HEK293 (cell line): ENCODE data around the gene TTC31.

ENCODE experiments used
- BCL11B ChIP-seq: fragments of 450-650 bp; formaldehyde crosslinking; IDR thresholded peaks from 2 replicates; pipeline ENCODE4 v1.5.1; 2016; ENCODE audit warnings: low read depth, missing biosample characterization, missing genetic modification characterization
- ELK4 ChIP-seq: IDR thresholded peaks from 2 replicates; pipeline ENCODE4 v1.6.1; 2011; ENCODE audit warnings: mild to moderate bottlenecking, low read depth, low read length, borderline replicate concordance
- FEZF1 ChIP-seq: fragments of 450-650 bp; formaldehyde crosslinking; IDR thresholded peaks from 2 replicates; pipeline ENCODE4 v1.5.1; 2016; ENCODE audit warnings: missing biosample characterization, missing genetic modification characterization
- IKZF3 ChIP-seq: fragments of 450-650 bp; IDR thresholded peaks from 2 replicates; pipeline ENCODE4 v1.5.0; 2018; ENCODE audit warnings: missing biosample characterization, mild to moderate bottlenecking, missing genetic modification characterization, moderate library complexity
- KLF7 ChIP-seq: fragments of 450-650 bp; formaldehyde crosslinking; IDR thresholded peaks from 2 replicates; pipeline ENCODE4 v1.5.1; 2016; ENCODE audit warnings: missing biosample characterization, missing genetic modification characterization, borderline replicate concordance
- PRDM2 ChIP-seq: fragments of 450-650 bp; formaldehyde crosslinking; IDR thresholded peaks from 2 replicates; pipeline ENCODE4 v1.5.1; 2016; ENCODE audit warnings: missing biosample characterization, missing genetic modification characterization, borderline replicate concordance
- REST ChIP-seq: fragments of 450-650 bp; formaldehyde crosslinking; IDR thresholded peaks from 2 replicates; pipeline ENCODE4 v1.5.1; 2016; ENCODE audit warnings: missing biosample characterization, missing genetic modification characterization
- YY2 ChIP-seq: fragments of 450-650 bp; formaldehyde crosslinking; IDR thresholded peaks from 2 replicates; pipeline ENCODE4 v1.5.1; 2016; ENCODE audit warnings: missing biosample characterization, missing genetic modification characterization
- ZBTB1 ChIP-seq: fragments of 450-650 bp; formaldehyde crosslinking; IDR thresholded peaks from 2 replicates; pipeline ENCODE4 v1.5.1; 2016; ENCODE audit warnings: missing biosample characterization, missing genetic modification characterization
- ZBTB49 ChIP-seq: fragments of 450-650 bp; formaldehyde crosslinking; IDR thresholded peaks from 2 replicates; pipeline ENCODE4 v1.5.1; 2016; ENCODE audit warnings: missing biosample characterization, missing genetic modification characterization, low read depth
- ZNF211 ChIP-seq: fragments of 450-650 bp; formaldehyde crosslinking; IDR thresholded peaks from 2 replicates; pipeline ENCODE4 v1.5.1; 2016; ENCODE audit warnings: low read depth, missing biosample characterization, missing genetic modification characterization
- ZNF221 ChIP-seq: fragments of 450-650 bp; formaldehyde crosslinking; IDR thresholded peaks from 2 replicates; pipeline ENCODE4 v1.5.1; 2017; ENCODE audit warnings: missing biosample characterization, missing genetic modification characterization, borderline replicate concordance
- ZNF311 ChIP-seq: fragments of 450-650 bp; formaldehyde crosslinking; IDR thresholded peaks from 2 replicates; pipeline ENCODE4 v1.5.1; 2017; ENCODE audit warnings: missing biosample characterization, missing genetic modification characterization, borderline replicate concordance
- ZNF341 ChIP-seq: fragments of 450-650 bp; formaldehyde crosslinking; IDR thresholded peaks from 2 replicates; pipeline ENCODE4; 2016; ENCODE audit warnings: low read depth, missing biosample characterization, missing genetic modification characterization
- ZNF391 ChIP-seq: fragments of 450-650 bp; formaldehyde crosslinking; IDR thresholded peaks from 2 replicates; pipeline ENCODE4 v1.5.1; 2016; ENCODE audit warnings: low read depth, missing biosample characterization, missing genetic modification characterization, borderline replicate concordance
- ZNF501 ChIP-seq: fragments of 450-650 bp; formaldehyde crosslinking; IDR thresholded peaks from 2 replicates; pipeline ENCODE4 v1.5.1; 2016; ENCODE audit warnings: missing biosample characterization, missing genetic modification characterization
- ZNF513 ChIP-seq: fragments of 450-650 bp; IDR thresholded peaks from 2 replicates; pipeline ENCODE4 v1.5.1; 2018; ENCODE audit warnings: missing biosample characterization, missing genetic modification characterization
- ZNF560 ChIP-seq: fragments of 450-650 bp; formaldehyde crosslinking; IDR thresholded peaks from 2 replicates; pipeline ENCODE4 v1.5.1; 2017; ENCODE audit warnings: missing biosample characterization, missing genetic modification characterization, borderline replicate concordance
- ZNF704 ChIP-seq: fragments of 450-650 bp; formaldehyde crosslinking; IDR thresholded peaks from 2 replicates; pipeline ENCODE4 v1.5.1; 2016; ENCODE audit warnings: missing biosample characterization, missing genetic modification characterization
- ZNF843 ChIP-seq: fragments of 450-650 bp; formaldehyde crosslinking; IDR thresholded peaks from 2 replicates; pipeline ENCODE4 v1.5.1; 2016; ENCODE audit warnings: missing biosample characterization, missing genetic modification characterization

The TTC31 gene

GRCh38 chr2:74502720-74503505 lies 20.0 kb downstream of the TTC31 start (continued):
- TF ChIP-seq REST = no peak
- TF ChIP-seq ZNF341 (tag by site-specific recombination) = no peak
- no peak for TF ChIP-seq ZNF221 (tag by site-specific recombination)
- no peak for TF ChIP-seq ZNF391 (tag by site-specific recombination)
- no peak for TF ChIP-seq ZNF513 (tag by site-specific recombination)
- TF ChIP-seq FEZF1 = no peak
- no peak for TF ChIP-seq YY2 (tag by site-specific recombination)
- no peak for TF ChIP-seq ZNF501 (tag by site-specific recombination)
- TF ChIP-seq ZNF843 (tag by site-specific recombination) = no peak
- TF ChIP-seq PRDM2 (tag by site-specific recombination) = no peak
- TF ChIP-seq BCL11B = no peak
- TF ChIP-seq ZNF560 (tag by site-specific recombination) = no peak
- no peak for TF ChIP-seq ZNF311 (tag by site-specific recombination)
- TF ChIP-seq ZBTB49 (tag by site-specific recombination) = no peak
- no peak for TF ChIP-seq ZNF211 (tag by site-specific recombination)
- peak; percentile 55 for TF ChIP-seq IKZF3 (tag by site-specific recombination)
- TF ChIP-seq KLF7 (tag by site-specific recombination) = no peak
- TF ChIP-seq ELK4 = no peak
- TF ChIP-seq ZNF704 (tag by site-specific recombination) = no peak
- TF ChIP-seq ZBTB1 (tag by site-specific recombination) = no peak
